ENCODE results near the gene PECR. TPM values are rescaled to one million over a fixed set of nuclear protein-coding genes. Genes with fewer than 3 reads are reported as not detected.
A peak's percentile ranks its signal among the peaks of the same experiment; 100 is the strongest.

Gene PECR
- total RNA-seq = 100 to 1,000 TPM in 3 of 6 experiments, 10 to 100 TPM in 3; 43.4 to 115 (median 80.3) TPM
- long read RNA-seq, transcript PECR-201 (8 exons, 1,853 nt) = major isoform, 29 of 46 reads
- long read RNA-seq, partial matches to known transcripts = 4 of 46 reads
- long read RNA-seq, other reads (novel, unspliced or antisense) = 13 of 46 reads

DNA sequence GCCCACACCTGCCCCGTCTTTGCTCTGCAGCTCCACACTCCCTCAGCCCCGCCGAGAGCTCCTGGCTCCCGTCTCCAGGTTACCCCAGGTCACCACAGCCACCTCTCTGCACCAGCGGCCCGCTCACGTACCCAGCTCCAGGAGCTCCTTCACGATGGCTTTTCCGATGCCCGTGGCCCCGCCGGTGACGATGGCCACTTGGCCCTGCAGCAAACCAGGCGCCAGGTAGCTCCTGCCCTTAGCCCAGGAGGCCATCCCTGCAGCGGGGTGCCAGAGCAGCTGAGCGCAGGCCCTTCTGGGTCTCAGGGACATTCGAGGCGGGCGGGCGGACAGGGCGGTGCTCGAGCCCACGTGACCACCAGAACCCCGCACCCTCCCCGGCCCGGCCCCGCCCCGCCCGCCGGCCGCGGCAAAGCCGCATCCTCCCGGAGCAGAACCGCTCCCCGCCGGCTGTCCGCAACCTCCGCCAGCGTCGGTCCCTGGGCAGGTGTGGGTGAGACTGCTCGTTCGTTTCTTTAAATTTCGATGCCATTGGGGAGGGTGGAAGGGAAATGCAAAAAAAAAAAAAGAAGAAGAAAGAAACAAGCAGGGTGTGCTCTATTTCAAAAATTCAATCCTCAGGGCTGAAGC, at the start of gene PECR, which contains the start of gene TMEM169:
Gene PECR (minus strand): TSS at position 323 of the 630 bp plus-strand sequence. CDS start 68 bp downstream, at position 255.
Gene TMEM169 (plus strand): TSS at position 433 of the 630 bp plus-strand sequence. CDS start 14,045 bp downstream, outside the sequence.
- peaks cover 0 to 57% (median 15%) of the 10 kb centered on the region in 4 donors for H3K4me1 ChIP-seq
- ATAC-seq (peak; percentile 90 to 96 (median 90)), DNase-seq (peak; percentile 92 to 95 (median 95))
- TF ChIP-seq, protein P1, sequence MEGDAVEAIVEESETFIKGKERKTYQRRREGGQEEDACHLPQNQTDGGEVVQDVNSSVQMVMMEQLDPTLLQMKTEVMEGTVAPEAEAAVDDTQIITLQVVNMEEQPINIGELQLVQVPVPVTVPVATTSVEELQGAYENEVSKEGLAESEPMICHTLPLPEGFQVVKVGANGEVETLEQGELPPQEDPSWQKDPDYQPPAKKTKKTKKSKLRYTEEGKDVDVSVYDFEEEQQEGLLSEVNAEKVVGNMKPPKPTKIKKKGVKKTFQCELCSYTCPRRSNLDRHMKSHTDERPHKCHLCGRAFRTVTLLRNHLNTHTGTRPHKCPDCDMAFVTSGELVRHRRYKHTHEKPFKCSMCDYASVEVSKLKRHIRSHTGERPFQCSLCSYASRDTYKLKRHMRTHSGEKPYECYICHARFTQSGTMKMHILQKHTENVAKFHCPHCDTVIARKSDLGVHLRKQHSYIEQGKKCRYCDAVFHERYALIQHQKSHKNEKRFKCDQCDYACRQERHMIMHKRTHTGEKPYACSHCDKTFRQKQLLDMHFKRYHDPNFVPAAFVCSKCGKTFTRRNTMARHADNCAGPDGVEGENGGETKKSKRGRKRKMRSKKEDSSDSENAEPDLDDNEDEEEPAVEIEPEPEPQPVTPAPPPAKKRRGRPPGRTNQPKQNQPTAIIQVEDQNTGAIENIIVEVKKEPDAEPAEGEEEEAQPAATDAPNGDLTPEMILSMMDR (IDR thresholded peaks at IDR 0.05) = no peak
- TF ChIP-seq POLR2A (IDR thresholded peaks at IDR 0.05) = peak; percentile 93
- 0% methylated on average over 44 of the region's 44 CpGs for WGBS (ENCODE audit: insufficient coverage, low coverage, low lambda C conversion rate, missing lambda C conversion rate)
- peak within 1 kb of the TSS; percentile 70 to 86 (median 80) for H3K4me3 ChIP-seq
- H3K9me3 ChIP-seq = no peaks in the 10 kb centered on the region
- peak within 1 kb of the TSS; percentile 59 to 83 (median 78) for H3K27ac ChIP-seq
- H3K36me3 ChIP-seq = no peaks in the 10 kb centered on the region
- intact Hi-C loops (cut with DNase I) = no loop called here
- no peaks in the 10 kb centered on the region for H3K27me3 ChIP-seq

DNA sequence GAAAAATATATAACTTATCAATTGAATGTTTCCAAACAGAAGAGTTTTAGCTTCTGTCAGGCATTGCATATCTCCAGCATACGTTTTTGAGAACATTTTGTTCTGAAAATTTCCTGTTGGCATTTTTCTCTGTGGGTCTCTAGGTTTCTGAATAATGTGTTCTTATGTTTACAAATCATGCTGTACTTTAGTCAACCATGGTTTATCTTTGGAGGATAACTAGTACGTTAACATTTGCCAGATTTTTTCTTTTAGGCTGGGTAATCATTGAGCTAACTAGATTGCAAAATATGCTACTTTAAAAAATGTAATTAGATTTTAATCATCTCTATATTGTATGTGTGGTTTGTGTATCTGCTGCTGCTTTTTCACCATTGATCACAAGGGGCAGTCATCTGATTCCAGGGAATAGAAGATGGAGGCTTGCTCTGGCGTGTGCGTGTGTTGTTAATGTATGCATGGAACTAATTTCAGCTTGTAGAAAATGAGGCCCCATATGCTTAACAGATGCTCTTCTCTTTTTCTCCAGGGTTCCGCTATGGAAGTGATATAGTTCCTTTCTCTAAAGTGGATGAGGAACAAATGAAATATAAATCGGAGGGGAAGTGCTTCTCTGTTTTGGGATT, 48.9 kb upstream of the PECR start:
- Histone ChIP-seq H3K27me3 (no peaks in the 10 kb centered on the region), H3K4me1 (peaks cover 0 to 66% (median 10%) of the 10 kb centered on the region in 4 donors), H3K9me3 (no peaks in the 10 kb centered on the region), H3K27ac (peak overlapping the region in 2 of 3 donors; percentile 52 to 78), H3K36me3 (peaks cover 10 to 45% (median 23%) of the 10 kb centered on the region in 4 donors), H3K4me3 (peak overlapping the region in 2 of 3 donors; percentile 30 to 35)
- ATAC-seq (peak; percentile 36 to 72 (median 52)), DNase-seq (no peak)
- intact Hi-C loops (cut with DNase I) = no loop called here
- WGBS (ENCODE audit: insufficient coverage, low coverage, low lambda C conversion rate, missing lambda C conversion rate) = 43% methylated on average over 6 of the region's 6 CpGs
- TF ChIP-seq, protein P1 (IDR thresholded peaks at IDR 0.05) = peak in 1 of 4 donors; percentile 10
- no peak for TF ChIP-seq POLR2A (IDR thresholded peaks at IDR 0.05)

DNA sequence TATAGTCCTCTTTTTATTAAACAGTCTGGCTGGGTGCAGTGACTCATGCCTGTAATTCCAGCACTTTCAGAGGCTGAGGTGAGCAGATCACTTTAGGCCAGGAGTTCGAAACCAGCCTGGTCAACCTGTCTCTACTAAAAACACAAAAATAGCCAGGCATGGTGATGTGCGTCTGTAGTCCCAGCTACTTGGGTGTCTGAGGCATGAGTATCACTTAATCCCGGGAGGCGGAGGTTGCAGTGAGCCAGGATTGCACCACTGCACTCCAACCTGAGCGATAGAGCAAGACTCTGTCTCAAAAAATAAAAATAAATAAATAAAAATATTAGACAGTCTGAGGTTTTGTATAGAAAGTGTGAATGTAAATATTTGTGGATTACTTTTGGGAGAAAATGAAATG, 45.3 kb upstream of the PECR start:
- WGBS (ENCODE audit: insufficient coverage, low coverage, low lambda C conversion rate, missing lambda C conversion rate) = 96% methylated on average over 5 of the region's 5 CpGs

DNA sequence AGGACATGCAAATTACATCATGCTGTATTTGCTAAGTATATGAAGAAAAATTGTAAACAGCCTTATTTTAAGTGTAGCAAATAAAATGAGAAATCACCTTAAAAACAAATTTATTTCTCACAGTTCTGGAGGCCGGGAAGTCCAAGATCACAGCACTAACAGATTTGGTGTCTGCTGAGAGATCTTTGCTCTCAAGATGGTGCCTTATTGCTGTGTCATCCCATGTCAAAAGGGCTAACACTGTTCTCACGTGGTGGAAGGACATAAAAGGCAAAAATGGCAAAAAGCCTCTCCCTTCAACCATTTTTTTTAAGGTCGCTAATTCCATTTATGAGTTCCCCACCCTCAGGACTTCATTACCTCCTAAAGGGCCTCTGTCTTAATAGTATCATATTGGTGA, 39.6 kb upstream of the PECR start:
- Histone ChIP-seq H3K27me3 (no peaks in the 10 kb centered on the region), H3K4me3 (no peak overlapping the region), H3K4me1 (peaks cover 0 to 16% (median 8%) of the 10 kb centered on the region in 4 donors), H3K27ac (no peak overlapping the region), H3K36me3 (peaks cover 9 to 71% (median 36%) of the 10 kb centered on the region in 4 donors), H3K9me3 (no peaks in the 10 kb centered on the region)
- TF ChIP-seq, protein P1 (IDR thresholded peaks at IDR 0.05) = no peak
- no peak for TF ChIP-seq POLR2A (IDR thresholded peaks at IDR 0.05)
- intact Hi-C loops (cut with DNase I) = no loop called here
- WGBS (ENCODE audit: insufficient coverage, low coverage, low lambda C conversion rate, missing lambda C conversion rate) = 85% methylated on average over 3 of the region's 3 CpGs
- no peak for DNase-seq
- ATAC-seq = no peak

More for the DNA sequence above, 45.3 kb upstream of the PECR start:
- Histone ChIP-seq H3K27ac (no peak overlapping the region), H3K36me3 (peaks cover 6 to 62% (median 30%) of the 10 kb centered on the region in 4 donors), H3K4me3 (no peak overlapping the region), H3K4me1 (peaks cover 0 to 38% (median 6%) of the 10 kb centered on the region in 4 donors), H3K9me3 (no peaks in the 10 kb centered on the region), H3K27me3 (no peaks in the 10 kb centered on the region)
- TF ChIP-seq, protein P1 (IDR thresholded peaks at IDR 0.05) = no peak
- TF ChIP-seq POLR2A (IDR thresholded peaks at IDR 0.05) = no peak
- DNase-seq (no peak), ATAC-seq (no peak)
- intact Hi-C loops (cut with DNase I) = no loop called here

All from right lobe of liver (tissue), 6 donors.